Transverse colon (tissue), 4 donors: ENCODE data around the gene CFAP65.

Experiments used
- CTCF ChIP-seq, 5 experiments: fragments of 200-600 bp in 3 of 5; fragments of 450-650 bp in 2 of 5; sonication (generic) in 3 of 5; IDR thresholded peaks; 1 replicate in 2 of 5; 2 replicates in 3 of 5; pipeline ENCODE4 v1.5.1; 2016 to 2017; ENCODE audit warnings: antibody characterized with exemption in 5 of 5, inconsistent platforms in 3 of 5, mild to moderate bottlenecking in 2 of 5, moderate library complexity in 1 of 5
- EP300 ChIP-seq: sonication (generic); formaldehyde crosslinking; IDR thresholded peaks from one replicate; pipeline ENCODE4 v1.6.1; 2017; ENCODE audit warnings: antibody characterized with exemption, low read depth
- POLR2A ChIP-seq: fragments of 450-650 bp; IDR thresholded peaks from one replicate; pipeline ENCODE4 v1.6.1; 2016; ENCODE audit warnings: antibody characterized with exemption, mild to moderate bottlenecking, moderate library complexity
- POLR2AphosphoS5 ChIP-seq, 3 donors: sonication (generic); formaldehyde crosslinking; IDR thresholded peaks; one replicate each; pipeline ENCODE4 v1.6.1; 2016; ENCODE audit warnings: antibody characterized with exemption in 3 of 3

GRCh38 chr2:219024059-219024458 is 17.3 kb downstream of the CFAP65 start:
- TF ChIP-seq CTCF (IDR thresholded peaks at IDR 0.05) (no peak), POLR2A (no peak), EP300 (no peak), POLR2AphosphoS5 (IDR thresholded peaks at IDR 0.05) (no peak)
